Activated CD4-positive, alpha-beta T cell treated with anti-CD3 and anti-CD28 coated beads, Interleukin-2, amount 50 U/mL, for 1 hour (primary cell): ENCODE results near the gene COPS2.
"Not testable (repeated sequence)": the region's sequence is repeated elsewhere in the genome, so short reads cannot be mapped to it uniquely, and the experiment has no call there.

Experiments used
- DNase-seq: peaks from one replicate; pipeline ENCODE4 v3.0.0-alpha.2; 2020

COPS2 gene

DNA sequence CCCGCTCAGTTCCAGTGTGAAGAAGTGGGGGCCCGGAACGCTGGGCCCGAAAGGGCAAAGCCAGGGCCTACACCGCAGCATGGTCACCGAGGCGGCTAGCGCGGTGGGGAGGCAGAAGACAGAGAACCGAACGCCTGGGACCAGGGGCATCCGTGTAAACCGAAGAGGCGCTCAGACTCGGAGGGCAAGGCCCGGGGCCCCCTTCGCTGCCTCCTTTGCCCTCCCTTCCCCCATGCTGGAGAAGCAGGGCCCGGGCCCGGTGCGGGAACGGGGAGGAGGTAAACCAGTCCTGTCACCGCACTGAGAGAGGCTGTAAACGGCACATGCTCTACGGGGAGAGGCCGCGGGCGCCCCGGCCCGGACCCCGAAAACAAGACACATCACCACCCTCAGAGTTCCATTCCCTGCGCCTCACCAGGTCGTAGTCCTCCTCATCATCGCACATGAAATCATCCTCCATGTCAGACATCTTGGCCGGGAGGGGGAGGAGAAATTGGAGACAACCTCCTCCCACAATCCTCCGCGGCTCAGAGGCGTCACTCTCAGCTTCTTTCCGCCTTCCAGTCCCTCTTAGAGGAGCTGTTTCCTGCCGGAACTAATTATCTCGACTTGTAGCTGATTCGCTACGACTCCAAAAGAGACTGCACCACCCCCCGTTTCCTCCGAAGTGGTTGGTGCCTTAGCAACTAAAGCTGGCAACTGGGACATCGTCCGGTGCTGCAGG lies at the start of gene COPS2:
Gene COPS2, minus strand, starts transcription at position 490 of the 724 bp plus-strand sequence. Its CDS starts 21 bp downstream, at position 469.
- peak; percentile 89 for DNase-seq

DNA sequence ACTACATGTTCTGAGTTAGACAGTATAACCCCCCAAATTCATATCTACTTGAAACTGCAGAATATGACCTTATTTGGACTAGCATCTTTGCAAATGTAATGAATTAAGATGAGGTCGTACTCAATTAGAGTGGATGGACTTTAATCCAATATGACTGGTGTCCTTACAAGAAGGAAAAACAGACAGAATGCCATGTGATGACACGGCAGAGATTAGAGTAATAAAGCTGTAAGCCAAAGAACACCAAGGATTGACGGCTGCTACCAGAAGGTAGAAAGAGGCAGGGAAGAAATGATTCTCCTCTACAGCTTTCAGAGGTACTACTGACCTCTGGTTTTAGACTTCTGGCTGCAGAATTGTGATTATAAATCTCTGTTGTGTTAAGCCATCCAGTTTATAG lies 44.9 kb upstream of the COPS2 start:
- DNase-seq: no peak

DNA sequence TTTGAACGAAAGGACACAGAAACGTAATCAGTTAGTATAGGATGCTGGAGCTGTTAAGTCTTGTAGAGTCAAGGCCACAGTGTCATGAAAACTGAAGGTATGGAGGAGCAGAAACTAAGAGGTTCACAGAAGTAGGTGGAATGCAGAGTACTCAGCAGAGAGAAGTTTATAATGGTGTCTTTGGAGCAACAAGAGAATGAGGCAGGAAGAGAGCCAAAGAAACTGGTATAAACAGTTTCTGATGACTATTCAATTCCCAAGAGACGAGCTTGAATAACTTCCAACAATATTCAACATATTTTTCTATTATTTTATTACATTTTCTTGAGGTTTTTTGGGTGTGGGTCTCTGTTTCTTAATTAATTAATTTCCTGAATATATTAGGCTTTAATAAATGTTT lies 44.3 kb upstream of the COPS2 start:
- DNase-seq: no peak

DNA sequence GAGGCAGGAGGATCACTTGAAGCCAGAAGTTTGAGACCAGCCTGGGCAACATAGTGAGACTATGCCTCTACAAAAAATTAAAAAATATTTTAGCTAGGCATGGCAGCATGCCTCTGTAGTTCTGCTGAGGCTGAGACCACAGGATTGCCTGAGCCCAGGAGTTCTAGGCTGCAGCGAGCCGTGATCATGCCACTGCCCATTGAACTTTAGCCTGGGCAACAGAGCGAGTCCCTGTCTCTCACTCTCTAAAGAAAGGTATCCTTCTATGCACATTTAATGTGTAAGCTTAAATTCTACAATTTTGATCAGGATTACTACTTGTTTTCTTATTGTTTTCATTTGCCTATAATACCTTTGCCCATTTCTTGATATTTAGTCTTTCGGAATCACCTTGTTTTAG lies 41.5 kb upstream of the COPS2 start:
- DNase-seq: no peak

DNA sequence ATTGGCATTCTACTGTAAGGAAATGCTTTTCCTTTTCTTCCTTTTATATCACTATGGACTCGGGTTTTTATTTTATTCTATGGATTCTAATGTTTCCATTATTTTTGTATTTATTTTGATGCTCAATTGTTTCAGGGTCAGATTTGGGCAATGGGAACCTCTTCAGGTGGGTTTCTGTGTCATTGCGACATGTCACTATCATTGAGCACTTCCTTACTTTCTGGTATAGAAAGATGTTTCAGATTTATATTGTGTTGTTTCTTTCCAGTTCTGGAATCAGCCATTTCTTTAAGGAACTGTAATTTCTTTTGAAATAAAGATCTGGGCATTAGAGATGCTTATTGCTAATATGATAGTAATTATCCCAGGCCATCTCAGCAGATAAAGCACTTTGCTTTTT lies 36.5 kb upstream of the COPS2 start:
- DNase-seq: no peak

DNA sequence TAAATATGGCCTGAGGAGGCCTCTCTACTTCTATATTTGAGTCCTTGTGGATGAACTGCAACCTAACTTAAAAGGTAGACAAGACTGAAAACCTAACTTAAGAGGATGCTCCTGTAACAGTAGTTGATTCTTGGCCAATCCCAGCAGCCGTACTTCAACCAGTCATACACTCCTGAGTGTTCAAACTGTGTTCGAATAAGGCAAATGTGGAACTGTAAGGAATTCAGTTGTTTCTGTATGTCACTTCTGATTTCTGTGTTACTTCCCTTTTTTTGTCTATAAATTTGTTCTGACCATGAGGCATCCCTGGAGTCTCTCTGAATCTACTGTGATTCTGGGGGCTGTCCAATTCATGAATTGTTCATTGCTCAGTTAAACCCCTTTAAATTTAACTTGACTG lies 35.2 kb upstream of the COPS2 start:
- DNase-seq: no peak

DNA sequence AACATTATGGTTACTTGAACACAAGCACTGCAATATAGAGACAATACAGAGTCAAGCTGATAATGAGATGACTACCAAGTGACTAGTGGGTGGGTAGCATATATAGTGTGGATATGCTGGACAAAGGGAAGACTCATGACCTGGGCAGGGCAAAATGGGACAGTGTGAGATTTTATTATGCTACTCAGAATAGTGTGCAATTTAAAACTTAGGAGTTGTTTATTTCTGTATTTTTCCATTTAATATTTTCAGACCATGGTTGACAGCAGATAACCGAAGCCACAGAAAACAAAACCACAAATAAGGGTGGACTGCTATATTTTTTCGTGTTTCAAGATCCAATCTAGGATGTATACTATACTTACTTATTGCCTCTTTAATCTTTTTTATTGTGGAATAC lies 34.2 kb upstream of the COPS2 start:
- no peak for DNase-seq

DNA sequence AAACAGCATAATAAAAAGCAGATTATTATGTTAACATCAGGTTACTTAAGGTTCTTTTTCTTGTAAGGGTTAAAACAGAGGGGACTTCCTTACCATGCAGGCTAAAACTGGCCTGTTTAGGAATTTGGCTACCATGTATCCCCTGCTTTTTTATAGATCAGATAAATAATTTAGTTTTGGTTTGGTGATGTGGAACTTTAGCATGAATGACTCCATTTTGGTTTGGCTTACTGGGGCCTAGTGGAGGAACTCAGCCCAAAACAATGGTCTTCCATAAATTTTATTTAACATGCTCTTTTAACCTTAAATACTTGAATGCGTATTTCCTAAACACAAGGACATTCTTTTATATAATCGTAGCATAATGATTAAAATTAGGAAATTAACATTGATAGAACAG lies 33.5 kb upstream of the COPS2 start:
- DNase-seq: no peak

DNA sequence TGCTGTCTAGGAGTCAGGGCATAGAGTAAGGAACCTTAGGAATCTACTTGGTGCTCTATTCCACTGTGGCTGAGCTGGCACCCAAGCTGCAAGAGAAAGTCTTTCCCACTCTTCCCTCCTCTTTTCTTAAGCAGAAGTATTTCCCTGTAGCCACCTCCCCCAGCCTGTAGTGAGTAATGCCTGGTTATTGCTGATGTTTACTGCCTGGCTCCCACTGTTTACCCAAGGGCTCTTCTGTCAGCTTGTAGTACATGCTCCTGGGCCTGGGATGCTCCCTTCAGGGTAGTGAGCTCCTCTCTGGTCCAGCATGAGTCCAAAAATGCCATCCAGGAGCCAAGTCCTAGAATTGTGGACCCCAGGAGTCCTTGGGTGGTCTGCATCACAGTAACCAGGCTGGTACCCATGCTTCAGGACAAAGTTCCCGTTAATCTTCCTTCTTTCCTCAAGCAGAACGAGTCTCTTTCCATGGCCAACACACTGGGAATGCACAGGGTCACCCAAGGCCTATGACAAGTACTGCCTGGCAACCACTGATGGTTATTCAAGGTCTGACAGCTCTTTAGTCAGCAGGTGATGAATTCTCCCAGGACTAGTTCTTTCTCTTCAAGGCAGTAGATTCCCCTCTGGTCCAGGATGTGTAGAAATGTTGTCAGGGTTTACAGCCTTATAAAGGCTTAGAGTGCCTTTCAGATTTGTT lies 32.3 kb upstream of the COPS2 start:
- no peak for DNase-seq

DNA sequence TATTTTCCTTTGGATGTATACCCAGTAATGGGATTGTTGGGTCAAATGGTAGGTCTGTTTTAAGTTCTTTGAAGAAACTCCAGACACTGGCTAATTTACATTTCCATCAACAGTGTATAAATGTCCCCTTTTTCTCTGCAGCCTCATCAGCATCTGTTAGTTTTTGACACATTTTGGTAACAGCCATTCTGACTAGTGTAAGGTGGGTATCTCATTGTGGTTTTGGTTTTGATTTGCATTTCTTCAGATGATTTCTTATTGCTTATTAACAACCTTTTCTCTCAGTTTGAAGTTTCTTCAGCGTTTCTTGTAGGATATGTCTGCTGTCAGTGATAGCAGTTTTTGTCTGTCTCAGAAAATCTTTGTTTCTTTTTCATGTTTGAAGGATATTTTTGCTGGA lies 30.1 kb upstream of the COPS2 start:
- no peak for DNase-seq

DNA sequence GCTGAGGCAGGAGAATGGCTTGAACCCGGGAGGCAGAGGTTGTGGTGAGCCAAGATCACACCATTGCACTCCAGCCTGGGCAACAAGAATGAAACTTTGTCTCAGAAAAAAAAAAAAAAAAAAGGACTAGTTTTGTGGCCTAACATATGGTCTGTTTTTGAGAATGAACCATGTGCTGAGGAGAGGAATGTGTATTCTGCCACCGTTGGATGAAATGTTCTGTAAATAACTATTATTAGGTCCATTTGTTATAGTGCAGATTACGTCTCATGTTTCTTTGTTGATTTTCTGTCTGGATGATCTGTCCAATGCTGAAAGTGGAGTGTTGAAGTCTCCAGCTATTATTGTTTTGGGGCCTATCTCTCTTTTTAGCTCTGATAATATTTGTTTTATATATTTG lies 28.3 kb upstream of the COPS2 start:
- DNase-seq: not testable (repeated sequence)

DNA sequence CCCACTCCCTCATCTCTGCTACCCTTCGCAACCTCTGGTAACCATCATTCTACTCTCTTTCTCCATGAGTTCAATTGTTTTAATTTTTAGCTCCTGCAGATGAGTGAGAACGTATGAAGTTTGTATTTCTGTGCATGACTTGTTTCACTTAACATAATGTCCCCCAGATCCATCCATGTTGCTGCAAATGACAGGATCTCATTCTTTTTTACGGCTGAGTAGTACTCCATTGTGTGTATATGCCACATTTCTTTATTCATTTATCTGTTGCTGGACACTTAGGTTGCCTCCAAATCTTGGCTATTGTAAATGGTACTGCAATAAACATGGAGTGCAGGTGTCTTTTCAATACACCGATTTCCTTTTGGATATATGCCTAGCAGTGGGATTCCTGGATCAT lies 26.7 kb upstream of the COPS2 start:
- no peak for DNase-seq

DNA sequence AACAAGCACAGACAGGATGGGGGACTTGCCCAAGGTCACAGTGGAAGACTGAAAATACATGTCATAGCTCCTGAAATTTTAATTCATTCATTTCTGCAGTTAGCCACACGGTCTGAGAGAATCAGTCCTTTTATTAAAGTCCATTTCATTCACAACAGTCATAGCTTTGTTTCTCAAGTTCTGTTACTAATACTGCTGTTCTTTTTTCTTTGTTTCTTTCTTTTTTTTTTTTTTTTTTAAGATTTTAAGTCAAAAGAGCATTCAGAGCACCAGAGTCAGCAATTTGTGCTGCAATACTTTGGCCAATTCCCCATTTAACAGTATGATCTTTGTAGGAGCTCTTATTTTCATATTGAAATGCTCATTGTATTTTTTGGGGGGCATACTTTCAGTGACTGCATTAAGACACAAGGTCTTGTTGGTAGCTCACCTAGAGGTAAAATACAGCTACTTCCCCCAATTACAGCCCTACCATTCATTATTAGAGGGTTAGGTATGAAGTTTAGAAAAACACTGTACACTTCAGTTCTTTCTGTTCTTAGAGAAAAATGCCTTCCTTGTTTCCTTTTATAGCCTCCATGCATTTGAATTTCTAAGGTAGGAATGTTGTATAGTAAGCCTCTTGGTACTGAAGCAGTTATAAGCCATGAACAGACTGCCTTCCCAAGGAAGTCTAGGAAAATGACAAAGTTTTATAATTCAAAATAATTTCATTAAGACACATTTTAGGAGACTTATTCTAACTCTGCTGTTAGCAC lies 24.2 kb upstream of the COPS2 start:
- DNase-seq: no peak

DNA sequence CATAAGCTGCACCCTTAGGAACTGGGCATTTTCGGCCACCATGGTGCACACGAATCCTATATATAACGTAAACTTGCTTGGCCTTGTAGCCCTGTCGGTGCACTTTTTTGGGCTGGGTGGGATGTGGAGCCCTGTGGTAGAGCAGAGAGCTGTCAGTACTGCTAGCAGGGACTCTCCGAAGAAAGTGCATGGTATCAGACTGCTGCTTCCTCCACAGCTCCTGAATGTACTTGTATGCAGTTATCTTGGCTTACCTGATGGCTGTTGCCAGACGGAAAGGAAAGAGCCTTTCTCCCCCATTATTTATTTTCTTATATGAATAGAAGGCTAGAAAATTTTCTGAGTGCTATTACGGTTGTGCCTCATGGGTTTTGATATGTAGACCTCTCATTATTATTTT lies 23.1 kb upstream of the COPS2 start:
- no peak for DNase-seq

DNA sequence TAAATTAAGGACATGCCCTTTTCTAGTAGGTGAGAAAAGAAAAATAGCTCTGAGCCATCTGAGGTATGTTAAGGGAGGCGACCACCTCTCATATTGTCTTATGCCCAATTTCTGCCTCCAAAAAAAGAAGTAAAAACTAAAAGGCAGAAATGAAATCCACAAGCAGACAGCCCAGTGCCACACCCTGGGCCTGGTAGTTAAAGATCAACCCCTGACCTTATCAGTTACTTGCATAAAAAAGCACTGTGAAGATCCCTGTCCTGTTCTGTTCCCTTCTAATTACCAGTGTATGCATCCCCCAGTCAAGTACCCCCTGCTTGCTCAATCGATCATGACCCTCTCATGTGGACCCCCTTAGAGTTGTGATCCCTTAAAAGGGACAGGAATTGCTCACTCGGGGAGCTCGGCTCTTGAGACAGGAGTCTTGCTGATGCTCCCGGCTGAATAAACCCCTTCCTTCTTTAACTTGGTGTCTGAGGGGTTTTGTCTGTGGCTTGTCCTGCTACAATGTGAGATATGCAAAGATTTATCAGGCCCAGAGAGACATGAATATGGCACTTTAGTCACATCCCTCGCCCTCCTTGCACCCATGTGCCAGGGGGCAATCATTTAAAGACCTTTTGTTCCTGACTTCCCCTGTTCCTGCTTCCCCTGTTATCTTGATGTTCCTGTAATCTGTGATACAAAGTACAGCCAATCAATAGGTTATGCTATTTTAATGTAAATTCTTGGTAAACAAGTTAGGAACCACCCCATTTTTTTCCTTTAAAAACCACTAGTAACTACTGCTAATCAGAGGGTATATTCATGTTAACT lies 20.4 kb upstream of the COPS2 start:
- DNase-seq: not testable (repeated sequence)

DNA sequence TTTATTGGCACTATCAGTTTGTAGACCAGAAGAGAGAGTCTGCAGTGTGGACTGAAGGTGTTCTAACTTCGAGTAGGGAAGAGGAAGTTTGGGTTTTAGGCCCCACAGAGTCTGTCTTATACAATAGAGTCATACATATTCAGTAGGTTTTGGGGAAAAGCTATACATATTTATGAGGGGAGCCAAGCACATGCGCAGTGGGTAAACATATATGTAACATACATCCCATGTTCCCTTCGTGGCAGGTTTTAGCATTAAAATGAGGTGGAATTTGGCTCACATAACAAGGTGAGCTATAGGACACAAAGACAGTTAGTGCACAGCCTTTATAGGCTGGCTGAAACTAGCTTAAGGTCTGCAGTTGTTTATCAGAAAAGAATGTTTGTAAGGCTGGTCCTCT lies 19.5 kb upstream of the COPS2 start:
- no peak for DNase-seq

DNA sequence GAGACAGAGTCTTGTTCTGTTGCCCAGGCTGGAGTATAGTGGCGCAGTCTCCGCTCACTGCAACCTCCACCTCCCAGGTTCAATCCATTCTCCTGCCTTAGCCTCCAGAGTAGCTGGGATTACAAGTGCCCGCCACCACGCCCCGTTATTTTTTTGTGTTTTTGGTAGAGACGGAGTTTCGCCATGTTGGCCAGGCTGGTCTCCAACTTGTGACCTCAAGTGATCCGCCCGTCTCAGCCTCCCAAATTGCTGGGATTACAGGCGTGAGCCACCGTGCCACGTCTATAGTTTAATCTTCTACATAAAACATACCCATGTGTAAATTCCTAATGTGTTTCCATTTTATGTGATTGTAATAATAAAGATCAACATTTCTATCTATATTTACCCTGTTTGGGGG lies 16.4 kb upstream of the COPS2 start:
- no peak for DNase-seq

DNA sequence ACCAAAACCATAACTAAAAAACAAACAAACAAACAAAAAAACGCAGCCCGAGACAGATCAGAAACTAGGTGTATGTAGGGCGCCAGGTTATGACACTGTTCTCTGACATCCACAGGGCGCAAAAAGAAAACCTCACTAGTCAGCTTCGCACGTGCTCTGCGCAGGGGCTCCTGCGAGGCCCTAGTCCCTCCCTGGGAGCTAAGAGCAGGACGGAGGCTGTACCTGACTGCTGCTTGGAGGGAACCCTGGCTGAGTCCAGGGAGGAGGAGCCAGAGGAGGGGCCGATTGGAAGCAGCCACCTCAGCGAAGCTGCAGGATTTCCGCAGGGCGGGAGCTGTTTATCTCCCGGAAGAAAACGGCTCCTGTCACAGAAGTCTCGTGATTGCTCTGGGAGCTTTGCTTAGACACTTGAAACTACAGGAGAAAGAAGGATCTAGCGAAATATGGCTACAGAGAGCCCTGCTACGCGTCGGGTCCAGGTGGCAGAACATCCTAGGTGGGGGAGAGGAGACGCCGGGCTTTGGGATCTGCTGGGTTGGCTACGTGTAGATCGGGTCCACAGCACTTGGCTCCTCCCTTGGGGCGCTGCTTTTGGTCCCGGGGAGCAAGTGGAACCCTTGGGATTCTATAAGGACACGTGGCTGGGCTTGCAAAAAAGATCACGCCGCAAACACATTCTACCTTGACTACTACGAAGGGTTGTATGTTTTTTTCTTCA lies 14.6 kb upstream of the COPS2 start, which contains the start of gene GALK2:
Gene GALK2, plus strand, starts transcription at position 368 of the 718 bp plus-strand sequence. Its CDS starts 76 bp downstream, at position 444.
- peak; percentile 73 for DNase-seq

DNA sequence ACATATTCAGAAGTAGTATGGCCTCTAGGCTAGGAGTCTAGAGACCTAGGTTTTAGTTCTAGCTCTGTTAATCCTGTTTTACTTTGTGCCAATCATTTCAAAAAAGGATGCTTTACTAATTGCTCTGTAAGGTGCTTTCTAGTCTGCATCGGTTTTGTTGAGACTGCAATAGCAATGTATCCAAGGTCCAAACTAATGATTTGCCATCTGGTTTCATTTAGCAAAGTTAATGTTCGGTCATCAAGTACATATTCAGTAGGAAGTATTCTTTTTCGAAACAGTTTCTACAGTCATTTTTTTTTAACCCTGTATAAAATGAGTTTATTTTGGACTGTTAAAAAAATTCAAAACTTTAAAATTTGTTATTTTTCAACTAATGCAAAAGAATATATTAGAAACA lies 12.6 kb upstream of the COPS2 start:
- no peak for DNase-seq

DNA sequence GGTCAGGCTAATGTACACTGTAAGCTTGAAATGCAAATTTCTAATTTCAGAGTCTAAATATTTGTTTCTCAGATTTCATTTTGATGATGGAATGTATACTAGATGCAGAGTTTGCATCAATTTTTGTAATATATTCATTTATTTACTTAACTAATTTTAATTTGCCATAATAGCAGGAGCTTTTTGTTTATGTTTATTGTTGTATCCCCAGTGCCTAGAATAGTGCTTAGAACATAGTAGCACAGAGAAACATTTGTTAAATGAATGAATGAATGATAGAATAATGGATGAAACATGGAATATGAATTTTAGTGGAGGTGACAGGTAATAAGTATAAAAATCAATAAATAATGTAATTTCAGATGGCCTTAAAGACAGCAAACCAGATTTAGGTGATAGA lies 9.5 kb upstream of the COPS2 start:
- no peak for DNase-seq

DNA sequence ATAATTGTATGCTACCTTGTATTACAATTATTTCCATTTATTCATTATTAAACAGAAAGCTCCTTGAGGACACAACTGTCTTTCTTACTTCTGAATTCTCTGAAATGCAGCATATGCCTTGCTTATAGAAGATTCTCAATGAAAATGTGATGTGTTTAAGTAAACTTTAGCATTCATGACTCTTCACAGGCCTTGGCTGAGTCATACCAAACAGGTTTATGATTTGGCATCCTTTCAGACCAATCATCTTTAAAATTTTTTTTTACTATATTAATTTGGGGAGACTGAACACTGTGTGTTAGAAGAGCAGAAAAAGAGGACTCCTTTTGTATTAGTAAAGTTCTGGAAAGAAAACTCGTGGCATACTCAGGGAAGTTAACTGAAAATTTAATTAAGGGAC lies 8.3 kb upstream of the COPS2 start:
- DNase-seq: no peak
